NCI-H2227 treated with DMSO at 0.1 percent for 48 hours (cell line): ENCODE measurements around the gene HIVEP3.

Experiments
- DNase-seq: peaks from one replicate; lab custom pipeline; 2025; lab: John Stamatoyannopoulos, UW

The HIVEP3 gene

GRCh38 chr1:41483001-41483850 is 435.5 kb downstream of the HIVEP3 start:
- DNase-seq = no peak

- DNase-seq = no peak
Measured at GRCh38 chr1:41482001-41482765, 436.5 kb downstream of the HIVEP3 start.

GRCh38 chr1:41481109-41481775 is 437.5 kb downstream of the HIVEP3 start:
- DNase-seq = no peak

- DNase-seq = no peak
Measured at GRCh38 chr1:41480204-41481108, 438.3 kb downstream of the HIVEP3 start.

- no peak for DNase-seq
Measured at GRCh38 chr1:41479808-41480160, 438.9 kb downstream of the HIVEP3 start.

- DNase-seq = no peak
Measured at GRCh38 chr1:41479000-41479807, 439.5 kb downstream of the HIVEP3 start.

- no peak for DNase-seq
Measured at GRCh38 chr1:41478118-41478748, 440.5 kb downstream of the HIVEP3 start.

GRCh38 chr1:41476807-41477361 is 441.8 kb downstream of the HIVEP3 start:
- no peak for DNase-seq

GRCh38 chr1:41475859-41476567 is 442.7 kb downstream of the HIVEP3 start:
- DNase-seq = no peak

- DNase-seq = no peak
Measured at GRCh38 chr1:41475346-41475745, 443.4 kb downstream of the HIVEP3 start.

- DNase-seq = no peak
Measured at GRCh38 chr1:41474490-41475271, 444.0 kb downstream of the HIVEP3 start.

- DNase-seq = no peak
Measured at GRCh38 chr1:41473738-41474362, 444.9 kb downstream of the HIVEP3 start.

- DNase-seq = no peak
Measured at GRCh38 chr1:41471658-41472057, 447.1 kb downstream of the HIVEP3 start.

GRCh38 chr1:41469706-41470105 is 449.0 kb downstream of the HIVEP3 start:
- DNase-seq = no peak

- DNase-seq = no peak
Measured at GRCh38 chr1:41468122-41468762, 450.5 kb downstream of the HIVEP3 start.

GRCh38 chr1:41467673-41468072 is 451.0 kb downstream of the HIVEP3 start:
- DNase-seq = no peak

GRCh38 chr1:41466146-41466545 is 452.6 kb downstream of the HIVEP3 start:
- no peak for DNase-seq

- no peak for DNase-seq
Measured at GRCh38 chr1:41465741-41466140, 453.0 kb downstream of the HIVEP3 start.
